Measurements from ENCODE around the gene EPHB3.

GRCh38 chr3:184585545-184585944 is 24.0 kb downstream of the EPHB3 start:
- TF ChIP-seq KDM5A (IDR thresholded peaks at IDR 0.05) (no peak), CEBPB (IDR thresholded peaks at IDR 0.05) (no peak), CTCF (IDR thresholded peaks at IDR 0.05) (no peak), SMC3 (IDR thresholded peaks at IDR 0.05) (no peak), POLR2AphosphoS2 (conservative IDR thresholded peaks at IDR 0.05; ENCODE audit: low read length) (no peak), MAZ (IDR thresholded peaks at IDR 0.05; ENCODE audit: borderline replicate concordance, low read depth, low read length) (no peak), JUN (IDR thresholded peaks at IDR 0.05) (no peak), CBX2 (IDR thresholded peaks at IDR 0.05; ENCODE audit: borderline replicate concordance, low read depth) (no peak), ELK1 (IDR thresholded peaks at IDR 0.05; ENCODE audit: low read depth, low read length) (no peak)
